Psoas muscle (tissue), 8 donors: ENCODE measurements around the gene ADRA1B. TPM values are rescaled to one million over a fixed set of nuclear protein-coding genes. Genes with fewer than 3 reads are reported as not detected.

ENCODE experiments used
- ATAC-seq, 4 donors: fragments of 200-7000 bp; cut with Tn5 transposase; one replicate each; pipeline ENCODE4 v1.9.1; 2020; ENCODE audit warnings: moderate library complexity in 3 of 4, mild to moderate bottlenecking in 2 of 4
- DNase-seq, 2 donors: peaks; one replicate each; pipeline ENCODE4 v3.0.0-alpha.2; 2020
- H3K27ac ChIP-seq: fragments of 200-600 bp; one replicate; pipeline ENCODE4 v1.8.0; 2022
- H3K27me3 ChIP-seq, 3 donors: fragments of 200-600 bp in 1 of 3; one replicate each; pipeline versions ENCODE4 v1.6.1 to v1.8.0; 2013 to 2022; ENCODE audit warnings: low read length in 2 of 3, mild to moderate bottlenecking in 2 of 3, moderate library complexity in 1 of 3; ENCODE audit not compliant: insufficient read depth in 3 of 3
- H3K36me3 ChIP-seq, 2 donors: fragments of 200-600 bp in 1 of 2; one replicate each; pipeline versions ENCODE4 v1.6.1 to v1.8.0; 2013 to 2022; ENCODE audit warnings: low read depth in 1 of 2, mild to moderate bottlenecking in 1 of 2, moderate library complexity in 1 of 2; ENCODE audit not compliant: insufficient read depth in 1 of 2
- H3K4me1 ChIP-seq: fragments of 200-600 bp; one replicate; pipeline ENCODE4 v1.8.0; 2022
- H3K4me3 ChIP-seq: fragments of 200-600 bp; one replicate; pipeline ENCODE4 v1.8.0; 2022; ENCODE audit warnings: mild to moderate bottlenecking
- H3K9me3 ChIP-seq: fragments of 200-600 bp; one replicate; pipeline ENCODE4 v1.8.0; 2022
- CTCF ChIP-seq: fragments of 200-600 bp; IDR thresholded peaks from one replicate; pipeline ENCODE4 v1.8.0; 2022; ENCODE audit warnings: antibody characterized with exemption
- WGBS, 3 donors: extraction: QIAGEN DNeasy Blood & Tissue Kit; methylation state at CpG; one replicate each; pipeline versions ENCODE4 v1.1.6 to v1.1.7; 2013; 5-methylcytosine and 5-hydroxymethylcytosine counted together
- intact Hi-C, 2 donors: fragments of 100-400 bp; cut with DNase I; formaldehyde crosslinking; loops; one replicate each; pipeline versions ENCODE4 v1.11.0 to v1.14.2; 2022
- polyA plus RNA-seq, 3 donors: library from polyadenylated mRNA; stranded (reverse); fragments of 200-250 nt; gene quantifications; one replicate each; pipeline ENCODE4 v1.2.3, GENCODE V29; 2013
- total RNA-seq, 4 donors: library from RNA; stranded (reverse); fragmentation: NEBNext Ultra II Directional in 2 of 4; extraction: Animal tissue kit (Norgen Biotek cat#: 25700) in 2 of 4; gene quantifications; one replicate each; pipeline versions ENCODE4 v1.2.1 to v1.2.4, GENCODE V29; 2021 to 2023
- donor health status: healthy with polysubstance abuse.
- donor health status: DM: no; HTN: no; CAD: no; lungs with moderate emphysema.
- donor health status: Bipolar disorder and iron deficiency.
- donor health status: healthy.
- donor health status: DM: yes; HTN: yes; CAD: no.
- donor health status: DM: no; HTN: no; CAD: no.
- donor health status: DM: no; HTN: no; CAD: no.
- donor health status: DM: yes; HTN: yes; CAD: no.

The ADRA1B gene
- total and polyA plus RNA-seq, 7 donors: 0.06 to 1.3 (median 0.24) TPM; not detected in 1

- Histone ChIP-seq H3K27ac (no peak overlapping the region), H3K36me3 (no peaks in the 10 kb centered on the region), H3K27me3 (peaks cover 0 to 7% (median 0%) of the 10 kb centered on the region in 3 donors), H3K4me1 (no peaks in the 10 kb centered on the region), H3K9me3 (no peaks in the 10 kb centered on the region), H3K4me3 (no peak overlapping the region)
- no peak for DNase-seq
- intact Hi-C loops: no loop called here
- no peak for TF ChIP-seq CTCF
- 58 to 68% (median 66%) methylated on average over 5 of the region's 5 CpGs for WGBS, 3 donors
- ATAC-seq: no peak
Measured at GRCh38 chr5:159943326-159943725, 27.0 kb downstream of the ADRA1B start.

GRCh38 chr5:159944056-159944600 lies 27.8 kb downstream of the ADRA1B start:
- DNase-seq: no peak
- no peak for TF ChIP-seq CTCF
- Histone ChIP-seq H3K4me1 (no peaks in the 10 kb centered on the region), H3K4me3 (no peak overlapping the region), H3K9me3 (no peaks in the 10 kb centered on the region), H3K36me3 (no peaks in the 10 kb centered on the region), H3K27me3 (peaks cover 0 to 7% (median 0%) of the 10 kb centered on the region in 3 donors), H3K27ac (no peak overlapping the region)
- intact Hi-C loops: no loop called here
- WGBS, 3 donors: 34 to 52% (median 48%) methylated on average over 5 of the region's 5 CpGs
- ATAC-seq: no peak

DNA sequence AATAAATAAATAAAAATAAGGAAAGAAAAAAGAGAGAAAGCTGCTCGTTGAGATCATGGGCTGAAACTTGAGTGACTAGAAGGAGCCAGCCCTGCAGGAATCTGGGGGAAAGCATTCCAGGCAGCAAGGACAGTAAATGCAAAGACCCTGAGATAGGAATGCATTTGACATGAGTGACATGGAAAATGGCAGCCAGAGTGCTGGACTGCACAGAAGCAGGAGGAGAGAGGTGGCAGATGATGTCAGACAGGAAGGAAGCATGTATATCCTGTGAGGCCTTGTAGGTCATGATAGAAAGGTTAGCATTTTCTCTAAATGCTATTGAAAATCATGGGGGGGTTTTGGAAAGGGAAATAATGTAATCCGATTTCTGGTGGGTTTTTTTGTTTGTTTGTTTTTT lies 29.1 kb downstream of the ADRA1B start:
- Histone ChIP-seq H3K4me1 (no peaks in the 10 kb centered on the region), H3K27me3 (peaks cover 0 to 8% (median 0%) of the 10 kb centered on the region in 3 donors), H3K36me3 (no peaks in the 10 kb centered on the region), H3K27ac (no peak overlapping the region), H3K9me3 (no peaks in the 10 kb centered on the region), H3K4me3 (no peak overlapping the region)
- no peak for ATAC-seq
- TF ChIP-seq CTCF: no peak
- 51 to 78% (median 74%) methylated on average over 2 of the region's 2 CpGs for WGBS, 3 donors
- no peak for DNase-seq
- intact Hi-C loops: no loop called here

- intact Hi-C loops: no loop called here
- WGBS, 3 donors: 20 to 27% (median 26%) methylated on average over 9 of the region's 9 CpGs
- Histone ChIP-seq H3K4me3 (no peak overlapping the region), H3K27ac (no peak overlapping the region), H3K27me3 (peaks cover 0 to 7% (median 0%) of the 10 kb centered on the region in 3 donors), H3K4me1 (no peaks in the 10 kb centered on the region), H3K9me3 (no peaks in the 10 kb centered on the region), H3K36me3 (no peaks in the 10 kb centered on the region)
- no peak for TF ChIP-seq CTCF
- DNase-seq (no peak), ATAC-seq (no peak)
Measured at GRCh38 chr5:159947708-159948358, 31.6 kb downstream of the ADRA1B start.
